Progenitor cell of endocrine pancreas (in vitro differentiated cells): ENCODE data around the gene NPB. TPM values are rescaled to one million over a fixed set of nuclear protein-coding genes. Genes with fewer than 3 reads are reported as not detected.

Source experiments
- DNase-seq: peaks from one replicate; pipeline ENCODE4 v3.0.0; 2021; ENCODE audit warnings: low spot score; ENCODE audit not compliant: unreplicated experiment
- H3K27ac Mint-ChIP-seq: 2 replicates; pipeline ENCODE4 v1.8.0; 2021; ENCODE audit warnings: mild to moderate bottlenecking, moderate library complexity, mixed read lengths
- H3K27me3 Mint-ChIP-seq: 2 replicates; pipeline ENCODE4 v1.8.0; 2021; ENCODE audit warnings: mixed read lengths
- H3K36me3 Mint-ChIP-seq: 2 replicates; pipeline ENCODE4 v1.8.0; 2022; ENCODE audit warnings: mixed read lengths; ENCODE audit not compliant: insufficient read depth
- H3K4me1 Mint-ChIP-seq: 2 replicates; pipeline ENCODE4 v1.8.0; 2021; ENCODE audit warnings: low read depth, mixed read lengths
- H3K4me3 Mint-ChIP-seq: 2 replicates; pipeline ENCODE4 v1.8.0; 2021; ENCODE audit warnings: low read depth, mild to moderate bottlenecking, moderate library complexity, mixed read lengths
- H3K9me3 Mint-ChIP-seq: 2 replicates; pipeline ENCODE4 v1.8.0; 2021; ENCODE audit warnings: low read depth, mixed read lengths
- total RNA-seq: library from RNA; stranded (reverse); gene quantifications from 2 replicates; pipeline ENCODE4 v1.2.1, GENCODE V29; 2021
- TF ChIP-seq, protein P1 (sequence below): fragments of 200-600 bp; sonication (generic); IDR thresholded peaks from one replicate; pipeline ENCODE4 v1.5.0; 2021; ENCODE audit warnings: antibody characterized with exemption, mild to moderate bottlenecking; ENCODE audit not compliant: unreplicated experiment

Gene NPB
- total RNA-seq, 1 donor from 2014 or later, result 1.7 TPM

- Mint-ChIP-seq H3K27ac (peak overlapping the region; percentile 33), H3K4me3 (no peak overlapping the region), H3K27me3 (no peaks in the 10 kb centered on the region), H3K4me1 (peaks cover 5% of the 10 kb centered on the region), H3K36me3 (peaks cover 3% of the 10 kb centered on the region), H3K9me3 (no peaks in the 10 kb centered on the region)
- no peak for DNase-seq
- TF ChIP-seq, protein P1, sequence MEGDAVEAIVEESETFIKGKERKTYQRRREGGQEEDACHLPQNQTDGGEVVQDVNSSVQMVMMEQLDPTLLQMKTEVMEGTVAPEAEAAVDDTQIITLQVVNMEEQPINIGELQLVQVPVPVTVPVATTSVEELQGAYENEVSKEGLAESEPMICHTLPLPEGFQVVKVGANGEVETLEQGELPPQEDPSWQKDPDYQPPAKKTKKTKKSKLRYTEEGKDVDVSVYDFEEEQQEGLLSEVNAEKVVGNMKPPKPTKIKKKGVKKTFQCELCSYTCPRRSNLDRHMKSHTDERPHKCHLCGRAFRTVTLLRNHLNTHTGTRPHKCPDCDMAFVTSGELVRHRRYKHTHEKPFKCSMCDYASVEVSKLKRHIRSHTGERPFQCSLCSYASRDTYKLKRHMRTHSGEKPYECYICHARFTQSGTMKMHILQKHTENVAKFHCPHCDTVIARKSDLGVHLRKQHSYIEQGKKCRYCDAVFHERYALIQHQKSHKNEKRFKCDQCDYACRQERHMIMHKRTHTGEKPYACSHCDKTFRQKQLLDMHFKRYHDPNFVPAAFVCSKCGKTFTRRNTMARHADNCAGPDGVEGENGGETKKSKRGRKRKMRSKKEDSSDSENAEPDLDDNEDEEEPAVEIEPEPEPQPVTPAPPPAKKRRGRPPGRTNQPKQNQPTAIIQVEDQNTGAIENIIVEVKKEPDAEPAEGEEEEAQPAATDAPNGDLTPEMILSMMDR, result no peak
Measured at GRCh38 chr17:81868674-81869220, 33.3 kb upstream of the NPB start.

DNA sequence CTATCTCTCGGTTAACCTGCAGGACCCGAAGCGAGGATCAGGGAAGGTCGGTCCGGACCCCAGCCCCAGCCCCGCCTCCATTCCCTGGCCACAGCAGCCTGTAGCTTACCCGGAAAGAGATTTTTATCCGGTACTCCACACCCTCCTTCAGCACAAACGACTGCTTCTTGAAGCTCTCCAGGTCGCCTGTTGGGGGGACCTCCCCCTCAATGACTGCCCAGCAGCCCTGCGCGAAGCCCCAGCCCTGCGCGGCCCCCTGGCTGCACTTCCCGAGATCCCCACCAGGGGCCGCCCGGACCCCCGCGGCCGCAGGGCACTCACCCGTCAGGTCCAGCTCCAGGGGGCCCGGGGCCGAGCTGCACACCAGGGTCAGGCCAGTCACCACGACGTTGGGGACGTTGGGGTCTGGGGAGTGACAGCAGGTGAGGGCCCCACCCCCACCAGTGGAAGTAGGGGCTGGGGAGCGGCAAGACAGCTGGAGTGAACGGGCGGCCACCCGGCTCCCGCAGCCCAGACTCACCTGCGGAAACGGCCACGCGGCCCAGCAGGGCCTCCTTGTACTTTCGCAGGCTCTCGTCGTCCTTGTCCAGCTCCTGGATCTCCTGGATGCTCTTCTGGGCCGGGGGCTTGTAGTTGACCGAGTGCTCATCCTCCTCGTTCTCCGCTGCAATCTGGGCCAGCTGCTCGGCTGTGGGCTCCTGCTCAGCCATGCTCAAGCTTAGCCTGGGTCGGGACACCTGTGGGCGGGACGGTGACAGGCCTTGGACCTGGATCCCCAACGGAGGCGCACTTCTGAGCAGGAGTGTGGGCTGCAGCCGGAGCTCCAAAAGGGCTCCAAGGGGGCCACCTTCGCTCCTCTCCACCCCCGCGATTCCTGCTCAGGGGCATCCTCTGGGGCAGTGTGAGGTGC is 32.6 kb upstream of the NPB start:
- no peaks in the 10 kb centered on the region for H3K27me3 Mint-ChIP-seq
- H3K4me3 Mint-ChIP-seq, result peak overlapping the region; percentile 79
- DNase-seq, result peak; percentile 65
- H3K4me1 Mint-ChIP-seq, result peaks cover 5% of the 10 kb centered on the region
- H3K27ac Mint-ChIP-seq, result peak overlapping the region; percentile 89
- TF ChIP-seq, protein P1, result peak; percentile 97
- H3K9me3 Mint-ChIP-seq, result no peaks in the 10 kb centered on the region
- peaks cover 3% of the 10 kb centered on the region for H3K36me3 Mint-ChIP-seq

GRCh38 chr17:81870131-81870980 is 31.7 kb upstream of the NPB start:
- no peak for DNase-seq
- H3K4me1 Mint-ChIP-seq, result peaks cover 5% of the 10 kb centered on the region
- peak overlapping the region; percentile 89 for H3K27ac Mint-ChIP-seq
- no peaks in the 10 kb centered on the region for H3K9me3 Mint-ChIP-seq
- H3K4me3 Mint-ChIP-seq, result peak overlapping the region; percentile 79
- TF ChIP-seq, protein P1, result no peak
- no peaks in the 10 kb centered on the region for H3K27me3 Mint-ChIP-seq
- peaks cover 3% of the 10 kb centered on the region for H3K36me3 Mint-ChIP-seq

DNA sequence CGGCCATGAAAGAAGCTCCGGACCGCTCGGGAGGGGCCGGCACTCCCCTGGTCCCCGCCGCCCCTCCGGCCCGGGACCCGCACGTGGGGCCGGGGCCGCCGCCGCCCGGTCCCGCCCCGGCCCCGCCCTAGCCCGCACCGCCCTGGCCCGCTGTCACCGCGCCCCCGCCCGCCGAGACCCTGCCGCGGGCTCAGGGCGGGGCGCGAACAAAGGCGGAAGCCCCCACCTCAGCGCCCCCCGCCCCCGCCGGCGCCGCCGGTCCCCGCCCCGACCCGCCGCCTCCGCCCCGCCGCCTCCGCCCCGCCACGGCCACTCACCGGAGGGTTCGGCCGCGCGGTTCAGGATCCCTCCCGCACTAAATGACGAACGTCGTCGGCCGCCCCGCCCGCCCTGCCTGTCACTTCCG is 31.1 kb upstream of the NPB start, which contains the start of gene ARHGDIA:
Gene ARHGDIA, minus strand, starts transcription at position 357 of the 406 bp plus-strand sequence. CDS start 1,407 bp downstream, outside the sequence.
- H3K4me3 Mint-ChIP-seq, result peak within 1 kb of the TSS; percentile 85
- H3K27me3 Mint-ChIP-seq, result no peaks in the 10 kb centered on the region
- peaks cover 5% of the 10 kb centered on the region for H3K4me1 Mint-ChIP-seq
- TF ChIP-seq, protein P1, result no peak
- H3K36me3 Mint-ChIP-seq, result peaks cover 3% of the 10 kb centered on the region
- no peaks in the 10 kb centered on the region for H3K9me3 Mint-ChIP-seq
- no peak for DNase-seq
- H3K27ac Mint-ChIP-seq, result peak within 1 kb of the TSS; percentile 95
